Tibial artery (tissue), 4 donors: Measurements from ENCODE around the gene ARL3.
A peak's percentile ranks its signal among the peaks of the same experiment; 100 is the strongest.
"Not testable (repeated sequence)": the region's sequence is repeated elsewhere in the genome, so short reads cannot be mapped to it uniquely, and the experiment has no call there.

Source experiments
- DNase-seq, 2 donors: peaks; one replicate each; pipeline ENCODE4 v3.0.0-alpha.2; 2019
- H3K27ac ChIP-seq, 2 donors: fragments of 200-600 bp; sonication (generic) in 1 of 2; 1 replicate in 1 of 2; 2 replicates in 1 of 2; pipeline ENCODE4 v1.5.1; 2018 to 2019; ENCODE audit warnings: mild to moderate bottlenecking in 1 of 2
- H3K27me3 ChIP-seq, 2 donors: fragments of 200-600 bp; sonication (generic) in 1 of 2; one replicate each; pipeline versions ENCODE4 v1.5.1 to v1.6.0; 2016 to 2019
- H3K36me3 ChIP-seq, 3 donors: fragments of 200-600 bp; sonication (generic) in 2 of 3; one replicate each; pipeline ENCODE4 v1.5.1; 2016 to 2019; ENCODE audit warnings: mild to moderate bottlenecking in 2 of 3
- H3K4me1 ChIP-seq, 4 donors: fragments of 200-600 bp; sonication (generic) in 2 of 4; 1 replicate in 3 of 4; 2 replicates in 1 of 4; pipeline ENCODE4 v1.5.1; 2016 to 2019
- H3K4me3 ChIP-seq, 2 donors: fragments of 200-600 bp; sonication (generic) in 1 of 2; 1 replicate in 1 of 2; 2 replicates in 1 of 2; pipeline ENCODE4 v1.5.1; 2018 to 2019; ENCODE audit warnings: mild to moderate bottlenecking in 2 of 2
- H3K9me3 ChIP-seq, 3 donors: fragments of 200-600 bp; sonication (generic) in 1 of 3; one replicate each; pipeline ENCODE4 v1.5.1; 2016 to 2019
- CTCF ChIP-seq, 2 experiments: fragments of 200-600 bp in 1 of 2; fragments of 450-650 bp in 1 of 2; IDR thresholded peaks; one replicate each; pipeline ENCODE4 v1.5.1; 2017 to 2019; ENCODE audit warnings: antibody characterized with exemption in 2 of 2, mild to moderate bottlenecking in 1 of 2, moderate library complexity in 1 of 2
- intact Hi-C: fragments of 100-400 bp; cut with DNase I; formaldehyde crosslinking; loops from one replicate; pipeline ENCODE4 v1.15.0; 2023; ENCODE audit warnings: low total_unique reads

ARL3 gene

GRCh38 chr10:102669206-102670064, 44.8 kb downstream of the ARL3 start:
- TF ChIP-seq CTCF (IDR thresholded peaks at IDR 0.05) = peak in 1 of 2 experiments; percentile 35
- Histone ChIP-seq H3K4me3 (no peak overlapping the region), H3K4me1 (peaks cover 4 to 36% (median 29%) of the 10 kb centered on the region in 4 donors), H3K27ac (peak overlapping the region; percentile 72), H3K27me3 (no peaks in the 10 kb centered on the region), H3K36me3 (no peaks in the 10 kb centered on the region), H3K9me3 (no peaks in the 10 kb centered on the region)
- intact Hi-C loops = no loop called here
- DNase-seq = peak in 1 of 2 donors; percentile 87

DNA sequence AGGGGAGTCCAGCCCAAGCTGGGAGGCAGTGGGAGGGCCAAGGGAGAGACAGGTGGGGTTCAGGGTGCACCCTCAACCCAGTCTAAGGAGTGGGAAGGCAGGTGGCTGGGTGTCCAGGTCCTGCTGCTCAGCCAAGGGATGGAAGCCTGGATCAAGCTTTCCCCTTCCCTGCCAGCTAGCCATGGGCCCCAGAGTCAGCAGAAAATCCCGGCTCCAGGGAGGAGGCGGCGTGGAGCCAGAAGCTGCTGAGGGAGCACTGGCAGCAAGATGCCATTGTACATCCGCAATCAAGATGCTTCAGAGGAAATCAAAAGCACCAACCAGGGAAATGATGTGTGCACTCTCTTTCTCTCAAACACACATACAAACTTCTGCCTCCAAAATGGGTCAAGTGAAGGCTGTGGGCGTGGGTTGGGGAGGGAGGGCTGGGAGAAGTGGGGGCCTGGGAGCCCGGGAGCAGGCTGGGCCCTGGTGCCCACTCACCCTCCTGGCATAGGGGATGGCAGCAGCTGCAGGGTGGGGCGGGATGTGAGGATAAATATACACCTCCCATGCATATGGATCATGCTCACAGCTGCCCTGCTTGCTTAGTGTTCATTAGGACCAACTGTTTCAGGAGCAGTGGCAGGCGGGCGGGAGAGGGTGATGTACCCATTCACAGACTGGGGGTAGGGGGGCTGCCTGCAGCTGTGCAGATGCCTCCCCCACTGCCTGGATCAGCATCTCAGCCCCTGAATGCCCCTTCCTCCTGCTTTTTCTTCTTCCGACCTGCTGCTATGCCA, 45.7 kb downstream of the ARL3 start:
- no peak overlapping the region for H3K4me3 ChIP-seq
- peaks cover 0 to 27% (median 21%) of the 10 kb centered on the region in 4 donors for H3K4me1 ChIP-seq
- peak overlapping the region; percentile 72 for H3K27ac ChIP-seq
- intact Hi-C loops = no loop called here
- H3K27me3 ChIP-seq = no peaks in the 10 kb centered on the region
- TF ChIP-seq CTCF (IDR thresholded peaks at IDR 0.05) = no peak
- H3K36me3 ChIP-seq = no peaks in the 10 kb centered on the region
- no peak for DNase-seq
- H3K9me3 ChIP-seq = no peaks in the 10 kb centered on the region

- H3K36me3 ChIP-seq, H3K27ac ChIP-seq, intact Hi-C loops, H3K4me3 ChIP-seq, H3K27me3 ChIP-seq, H3K9me3 ChIP-seq, DNase-seq: not testable (repeated sequence)
- H3K4me1 ChIP-seq = peaks cover 0 to 15% (median 15%) of the 10 kb centered on the region in 4 donors
Measured at GRCh38 chr10:102667411-102667810, 46.8 kb downstream of the ARL3 start.

GRCh38 chr10:102665904-102666509, 48.2 kb downstream of the ARL3 start:
- intact Hi-C loops = no loop called here
- Histone ChIP-seq H3K9me3 (no peaks in the 10 kb centered on the region), H3K4me1 (peaks cover 0 to 21% (median 20%) of the 10 kb centered on the region in 4 donors), H3K36me3 (no peaks in the 10 kb centered on the region), H3K27ac (no peak overlapping the region), H3K27me3 (no peaks in the 10 kb centered on the region), H3K4me3 (no peak overlapping the region)
- DNase-seq = no peak
- no peak for TF ChIP-seq CTCF (IDR thresholded peaks at IDR 0.05)

DNA sequence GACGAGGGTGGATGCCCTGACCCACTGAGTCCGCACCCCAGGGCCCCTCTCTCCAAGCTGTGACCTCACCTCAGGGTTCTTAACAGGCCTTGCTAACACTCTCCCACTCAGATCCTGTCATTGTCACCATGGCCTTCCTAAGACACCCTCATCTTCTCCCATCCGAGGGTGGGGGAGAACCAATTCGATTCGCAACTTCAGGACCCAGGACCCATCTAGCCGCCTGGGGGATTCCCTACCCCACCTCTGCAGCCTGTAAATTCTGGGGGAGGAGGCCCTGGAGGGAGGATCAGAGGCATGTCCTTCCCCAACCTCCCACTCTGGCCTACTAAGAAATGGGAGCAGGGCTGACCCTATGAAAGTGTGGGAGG, 52.6 kb downstream of the ARL3 start:
- H3K9me3 ChIP-seq = no peaks in the 10 kb centered on the region
- no peak for DNase-seq
- TF ChIP-seq CTCF (IDR thresholded peaks at IDR 0.05) = no peak
- intact Hi-C loops = no loop called here
- no peak overlapping the region for H3K27ac ChIP-seq
- H3K36me3 ChIP-seq = peaks cover 9 to 23% (median 22%) of the 10 kb centered on the region in 3 donors
- peaks cover 0 to 37% (median 12%) of the 10 kb centered on the region in 4 donors for H3K4me1 ChIP-seq
- no peak overlapping the region for H3K4me3 ChIP-seq
- H3K27me3 ChIP-seq = no peaks in the 10 kb centered on the region
